Measurements from ENCODE around the gene RNLS.
"Not testable (repeated sequence)": the region's sequence is repeated elsewhere in the genome, so short reads cannot be mapped to it uniquely, and the experiment has no call there.

RNLS gene

DNA sequence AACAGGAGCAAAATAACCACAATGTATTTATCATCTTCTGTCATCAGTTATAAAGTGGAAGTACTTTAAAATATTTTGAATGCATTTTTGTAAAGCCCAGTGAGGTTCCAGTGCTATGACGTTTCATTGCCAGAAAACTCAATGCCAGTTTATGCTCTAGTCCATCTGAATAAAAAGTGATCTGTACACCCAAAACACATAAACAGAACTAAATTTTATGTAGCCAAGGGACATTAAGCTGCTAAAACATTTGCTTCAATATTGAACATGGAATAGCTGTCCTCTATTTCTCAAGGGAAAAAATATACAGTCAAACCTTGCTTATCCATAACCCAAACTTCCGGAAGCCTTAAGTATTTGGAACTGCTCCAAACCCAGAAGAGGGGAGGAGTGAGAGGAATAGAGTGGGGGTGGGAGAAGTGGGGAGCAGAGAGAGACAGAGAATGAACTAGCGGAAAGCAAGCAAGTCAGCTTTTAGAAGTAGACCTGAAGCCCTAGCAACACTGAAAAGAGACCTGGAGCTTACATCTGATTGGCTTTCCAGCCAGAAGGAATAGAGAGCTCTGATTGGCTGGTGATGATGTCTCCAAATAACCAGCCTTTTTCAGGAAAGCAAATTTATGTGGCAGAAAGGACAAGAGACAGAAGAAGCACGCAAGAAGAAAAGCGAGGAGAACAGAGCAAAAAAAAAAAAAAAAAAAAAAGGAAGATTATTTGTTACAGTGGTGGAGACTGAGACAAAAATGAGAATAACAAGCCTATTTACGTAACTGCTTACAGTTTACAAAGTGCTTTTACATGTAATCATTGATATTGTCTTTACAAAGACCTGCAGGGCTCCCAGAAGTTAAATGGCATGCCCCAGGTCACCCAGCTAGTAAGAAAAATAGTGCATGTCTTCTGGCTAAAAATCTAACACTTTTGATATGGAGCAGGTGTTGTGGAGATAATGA, 196.0 kb downstream of the RNLS start:
- DNase-seq (ENCODE audit: low read depth): peak; percentile 98

DNA sequence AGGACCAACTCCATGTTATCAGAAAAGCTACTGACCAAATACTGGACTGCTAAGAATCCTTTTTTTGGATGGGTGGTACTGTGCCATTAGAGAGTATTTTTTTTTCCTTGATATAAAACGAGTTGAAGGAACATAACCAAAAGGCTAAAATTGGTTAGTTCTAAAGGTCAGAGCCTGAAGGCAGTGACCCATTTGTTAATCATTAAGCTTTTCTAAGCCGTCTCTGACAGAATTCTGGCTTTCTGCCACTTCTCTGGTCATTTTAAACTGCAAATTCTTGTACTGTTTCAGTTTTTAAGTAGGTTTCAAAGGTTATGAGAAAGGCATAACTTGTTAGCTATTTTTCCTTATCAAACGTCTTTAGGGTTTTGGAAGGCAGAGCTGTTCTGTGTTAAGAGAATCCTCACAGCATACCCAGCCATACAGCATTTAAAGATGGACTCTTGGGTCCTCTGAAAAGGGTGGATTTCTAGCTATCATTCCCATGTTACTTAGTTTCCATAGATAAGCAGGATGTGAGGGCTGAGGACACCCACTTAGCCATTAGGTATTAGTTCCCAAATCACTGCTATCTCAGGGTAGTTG, 196.8 kb downstream of the RNLS start:
- peak; percentile 65 for DNase-seq (ENCODE audit: low read depth)

DNA sequence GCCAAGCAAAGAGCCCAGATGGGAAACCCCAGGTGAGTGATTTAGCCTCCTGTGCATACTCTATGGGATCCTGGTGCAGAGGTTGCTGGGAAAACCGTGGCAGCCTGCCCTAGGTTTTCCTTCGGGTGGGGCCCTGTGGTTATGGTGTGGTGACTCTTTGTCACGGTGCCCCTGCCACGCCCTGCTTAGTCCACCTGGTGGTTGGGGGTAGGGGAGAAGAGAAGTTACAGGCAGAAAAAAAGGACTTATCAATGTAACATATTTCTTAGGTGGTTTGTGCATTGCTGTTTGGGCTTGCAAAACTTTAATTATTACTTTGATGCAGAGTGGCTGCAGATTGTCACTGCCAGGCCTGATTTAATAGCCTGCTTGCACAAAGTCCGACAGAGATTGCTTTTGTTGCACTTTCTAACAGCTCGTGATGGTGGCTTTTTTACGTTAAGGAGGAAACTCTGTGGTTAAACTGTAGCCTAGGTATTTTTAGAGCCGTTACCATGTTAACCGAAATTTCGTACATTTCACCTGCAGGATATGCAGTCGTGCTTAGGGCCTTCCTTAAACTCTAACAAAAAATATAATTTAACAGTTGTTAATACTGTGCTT, 197.4 kb downstream of the RNLS start:
- no peak for DNase-seq (ENCODE audit: low read depth)

DNA sequence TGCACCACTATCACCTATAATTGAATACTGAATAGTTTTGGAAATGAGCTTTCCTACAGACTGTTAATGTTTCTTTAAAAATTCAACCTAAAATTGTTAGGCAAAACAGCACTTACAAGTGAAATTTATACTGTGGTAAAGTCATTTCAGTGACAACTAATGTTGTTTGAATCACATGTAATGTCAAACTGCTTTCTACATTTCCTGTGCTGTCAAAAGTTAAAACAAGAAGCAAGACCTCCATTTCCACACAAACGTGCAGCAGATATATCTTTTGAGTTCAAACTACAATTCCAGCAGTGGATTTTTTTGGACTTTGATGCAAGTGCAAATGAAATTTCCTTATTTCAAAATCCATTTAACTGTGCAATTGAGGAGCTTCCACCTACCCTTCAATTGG, 199.8 kb downstream of the RNLS start:
- no peak for DNase-seq (ENCODE audit: low read depth)

DNA sequence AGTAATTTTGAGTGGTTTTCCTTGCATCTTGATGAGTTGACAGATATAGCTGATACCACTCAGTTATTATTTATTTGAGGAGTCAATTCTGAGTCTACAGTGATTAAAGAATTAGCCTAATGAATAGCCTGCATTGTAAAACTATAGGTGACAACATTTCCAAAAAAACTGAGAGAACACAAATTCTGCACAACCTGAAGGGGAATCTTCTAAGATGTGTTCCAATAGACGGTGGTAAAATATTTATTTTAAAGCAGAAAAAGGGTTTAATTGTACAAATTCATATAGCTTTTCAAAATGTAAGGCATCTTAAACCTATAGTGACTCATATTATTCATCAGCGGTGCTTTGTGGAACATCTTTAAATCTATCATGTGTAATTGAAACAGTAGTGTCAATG, 200.4 kb downstream of the RNLS start:
- DNase-seq (ENCODE audit: low read depth): no peak

DNA sequence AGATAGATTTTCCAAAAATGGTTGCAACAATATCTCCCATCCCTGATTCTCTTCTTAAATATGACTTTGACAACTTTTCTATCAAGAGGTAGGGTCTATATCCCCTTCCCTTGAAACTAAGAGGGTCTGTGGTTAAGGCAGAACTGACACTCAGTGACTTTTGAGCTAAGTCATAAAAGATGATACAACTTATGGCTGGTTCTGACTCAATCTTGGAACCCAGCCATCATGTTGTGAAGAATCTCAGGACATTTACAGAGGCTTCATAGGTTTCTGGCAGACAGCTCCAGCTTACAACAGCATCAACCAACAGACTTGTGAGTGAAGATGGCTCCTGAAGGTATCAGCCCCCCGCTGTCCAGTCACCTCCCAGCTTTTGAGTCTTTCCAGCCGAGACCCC, 203.5 kb downstream of the RNLS start:
- peak; percentile 94 for DNase-seq (ENCODE audit: low read depth)

DNA sequence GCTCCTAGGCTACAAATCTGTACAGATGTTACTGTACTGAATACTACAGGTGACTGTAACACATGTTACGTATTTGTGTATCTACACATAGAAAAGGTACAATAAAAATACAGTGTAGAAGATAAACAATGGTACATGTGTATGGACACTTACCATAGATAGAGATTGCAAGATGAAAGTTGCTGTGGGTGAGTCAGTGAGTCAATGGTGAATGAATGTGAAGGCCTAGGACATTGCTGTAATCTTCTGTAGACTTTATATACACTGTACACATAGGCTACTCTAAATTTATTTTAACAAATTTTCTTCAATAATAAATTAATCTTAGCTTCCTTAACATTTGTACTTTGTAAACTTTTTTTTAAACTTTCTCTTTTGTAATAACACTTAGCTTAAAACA, 205.6 kb downstream of the RNLS start:
- DNase-seq (ENCODE audit: low read depth): peak; percentile 63

DNA sequence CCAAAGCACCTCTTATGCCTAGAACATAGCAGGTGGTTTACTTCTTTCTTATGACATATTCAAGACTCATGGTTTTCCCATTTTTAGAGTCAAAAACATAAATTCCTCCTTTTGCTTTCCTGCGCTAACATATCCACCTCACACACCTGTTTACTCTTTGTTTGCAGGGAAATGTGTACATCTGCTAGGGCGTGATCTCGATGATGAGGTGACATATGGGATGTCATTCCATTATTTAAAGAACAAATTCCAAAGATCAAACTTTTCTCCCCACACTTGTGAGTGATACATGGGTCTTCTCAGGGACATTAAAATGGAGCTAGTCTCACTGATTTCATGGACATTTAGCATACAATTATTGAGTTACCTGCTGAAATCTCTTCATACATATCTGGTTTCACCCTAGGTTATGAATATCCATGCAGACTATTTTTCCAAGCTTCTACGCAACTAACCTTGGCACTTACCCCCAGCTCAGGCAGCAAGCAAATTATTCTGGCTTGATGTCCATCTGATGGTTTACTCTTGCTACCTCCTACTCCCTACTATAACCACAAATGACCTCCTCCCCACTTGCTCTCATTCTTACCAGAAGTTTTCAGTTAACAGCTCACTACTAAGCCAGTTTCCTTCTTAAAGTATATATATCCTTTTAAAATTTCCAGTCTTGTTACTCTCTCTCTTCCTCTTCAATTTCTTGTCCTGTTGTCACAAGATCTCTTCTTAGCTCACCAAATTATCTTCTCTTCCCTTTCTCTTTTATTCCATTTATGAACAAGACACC, 208.5 kb downstream of the RNLS start:
- DNase-seq (ENCODE audit: low read depth): no peak

DNA sequence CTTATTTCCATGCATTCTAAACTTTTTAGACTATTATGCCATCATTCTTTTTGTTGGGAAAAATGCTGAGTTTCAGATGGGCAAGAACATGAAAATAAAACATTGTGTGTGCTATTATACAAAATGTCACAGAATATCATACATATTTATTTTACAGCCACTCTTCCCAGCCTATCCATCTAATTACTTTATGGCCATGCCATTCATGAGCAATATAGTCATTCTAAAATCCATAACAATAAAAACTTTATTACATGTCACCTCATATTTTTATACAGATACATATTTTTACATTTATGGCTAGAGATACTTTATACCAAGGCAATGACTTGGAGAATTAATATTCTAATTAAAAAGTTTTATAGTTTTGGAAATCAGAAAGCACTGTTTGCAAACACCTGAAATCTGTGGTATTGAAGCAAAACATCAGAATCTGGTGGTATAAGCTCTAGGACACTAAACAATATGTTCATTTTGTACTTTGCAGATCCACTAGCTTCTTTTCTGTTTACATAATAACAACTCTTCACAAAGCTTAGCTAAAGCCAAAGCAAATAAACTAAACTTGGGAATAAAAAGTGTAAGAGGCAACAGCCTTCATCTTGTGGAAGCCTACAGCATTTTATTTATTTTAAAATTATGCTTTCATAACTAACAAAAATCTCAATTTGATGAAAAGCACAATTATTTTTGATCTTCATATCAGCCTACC, 210.1 kb downstream of the RNLS start:
- no peak for DNase-seq (ENCODE audit: low read depth)

DNA sequence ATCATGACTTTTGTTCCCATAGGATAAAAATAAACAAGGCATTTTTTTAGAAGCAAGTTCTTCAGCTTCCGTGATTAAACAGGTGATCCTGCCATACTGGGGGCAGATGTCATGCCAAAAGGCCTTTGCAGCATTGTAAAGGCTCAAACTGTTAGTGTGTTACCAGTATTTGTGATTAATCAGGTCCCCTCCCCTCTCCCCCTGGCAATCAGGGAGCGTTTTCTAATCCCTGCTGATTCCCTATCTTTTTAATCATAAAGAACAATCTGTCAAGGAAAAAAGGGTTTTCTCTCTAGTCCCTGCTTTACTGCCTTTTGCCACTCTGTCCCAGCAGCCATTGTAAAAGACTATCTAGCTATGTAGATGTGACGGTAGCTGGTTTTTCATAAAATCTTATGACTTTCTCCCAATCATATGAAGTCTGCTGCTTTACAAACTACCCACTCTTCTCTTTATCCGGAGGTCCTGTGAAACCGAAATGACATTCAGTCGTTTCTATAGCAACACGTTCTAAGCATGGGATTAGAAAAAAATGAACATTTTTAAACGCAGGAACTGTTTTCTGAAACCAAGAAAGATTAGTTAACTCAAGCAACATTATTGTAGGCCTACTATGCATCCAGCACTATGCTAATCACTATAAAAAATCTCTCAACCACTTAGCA, 210.9 kb downstream of the RNLS start:
- DNase-seq (ENCODE audit: low read depth): no peak

DNA sequence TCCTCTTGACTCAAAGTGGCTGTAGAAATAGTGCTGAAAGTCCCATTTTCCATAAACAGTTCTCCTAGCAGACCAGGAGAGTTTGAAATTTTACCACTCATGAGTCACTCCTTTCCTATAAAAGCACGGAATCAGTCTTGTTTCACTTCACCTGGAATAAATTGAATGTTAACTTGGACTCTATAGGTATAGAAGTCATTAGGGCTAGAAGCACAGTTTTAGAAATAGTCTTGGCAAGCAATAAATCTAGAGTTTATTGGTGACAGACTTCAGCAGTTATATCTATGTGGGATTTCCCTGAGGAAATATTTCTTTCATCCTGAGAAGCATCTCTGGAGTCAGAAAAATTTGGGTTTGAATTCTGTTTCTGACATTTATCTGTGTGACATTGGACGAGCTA, 212.4 kb downstream of the RNLS start:
- DNase-seq (ENCODE audit: low read depth): no peak

DNA sequence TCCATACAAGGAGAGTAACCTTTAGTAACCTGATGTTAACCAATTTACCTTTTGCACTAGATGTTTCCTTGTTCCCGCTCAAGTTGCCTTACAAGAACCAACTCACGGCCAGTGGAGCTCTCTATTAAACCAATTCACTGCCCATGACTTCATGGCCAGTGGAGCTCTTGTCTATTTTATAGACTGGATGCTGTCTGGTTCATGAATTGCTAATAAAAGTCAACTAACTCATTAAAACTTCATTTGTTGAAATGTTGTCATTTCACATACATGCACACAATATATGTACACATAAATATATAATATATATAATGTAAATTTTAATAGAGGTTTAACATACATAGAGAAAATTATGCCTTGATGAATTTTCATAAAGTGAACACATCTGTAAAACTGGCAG, 216.3 kb downstream of the RNLS start:
- DNase-seq (ENCODE audit: low read depth): no peak

DNA sequence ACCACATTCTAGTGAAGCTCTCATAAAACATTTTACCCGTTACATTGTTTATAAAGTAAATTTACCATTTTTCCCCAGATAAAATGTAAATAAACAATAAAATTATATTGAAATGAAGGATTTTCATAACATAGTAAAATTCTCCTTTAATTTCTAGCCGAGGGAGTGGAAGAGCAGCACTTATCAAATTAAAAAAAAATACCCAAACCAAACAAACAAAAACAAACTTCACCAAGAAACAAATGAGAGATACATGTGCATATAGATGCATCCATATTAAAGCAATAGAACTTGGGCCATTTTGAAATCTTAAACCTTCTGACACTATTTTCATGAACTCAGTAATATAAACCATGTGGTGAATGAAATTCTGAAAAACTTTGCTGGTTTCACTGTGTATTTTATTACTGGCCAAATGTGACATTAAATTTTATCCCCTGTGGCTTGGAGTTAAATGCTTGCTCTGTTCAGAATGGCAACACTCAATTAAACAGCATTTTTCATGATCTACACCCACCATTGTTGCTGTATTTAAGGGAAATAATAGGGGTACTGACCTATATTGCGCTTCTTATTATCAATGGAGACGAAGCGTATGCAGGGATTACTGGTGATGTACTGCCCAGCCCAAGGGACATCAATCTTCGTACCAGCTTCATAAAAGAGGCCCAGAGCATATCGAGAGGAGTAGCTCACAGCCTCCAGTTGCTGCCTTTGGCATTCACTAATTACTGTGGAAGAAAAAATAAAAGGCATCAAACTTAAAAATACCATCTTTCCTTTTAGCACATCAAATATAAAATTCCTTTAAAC, 220.9 kb downstream of the RNLS start:
- DNase-seq (ENCODE audit: low read depth): no peak

DNA sequence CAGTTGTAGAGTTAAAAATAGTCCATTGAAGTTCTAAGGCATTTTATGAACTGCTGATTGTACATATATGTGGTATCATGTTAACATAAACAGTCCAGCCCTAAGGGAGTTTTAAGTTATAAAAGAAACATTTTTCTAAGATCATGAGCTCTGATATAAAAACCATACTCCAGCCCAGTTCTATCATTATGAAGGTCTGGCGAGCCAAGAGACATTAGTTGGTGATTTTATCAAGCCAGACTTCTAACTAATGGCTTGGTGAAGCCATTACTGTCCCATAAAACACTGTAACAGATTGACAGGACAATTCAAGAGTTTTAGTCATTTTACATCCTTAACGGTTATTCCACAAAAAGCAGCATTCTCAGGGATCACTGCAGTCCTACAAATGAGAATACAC, 221.6 kb downstream of the RNLS start:
- no peak for DNase-seq (ENCODE audit: low read depth)

DNA sequence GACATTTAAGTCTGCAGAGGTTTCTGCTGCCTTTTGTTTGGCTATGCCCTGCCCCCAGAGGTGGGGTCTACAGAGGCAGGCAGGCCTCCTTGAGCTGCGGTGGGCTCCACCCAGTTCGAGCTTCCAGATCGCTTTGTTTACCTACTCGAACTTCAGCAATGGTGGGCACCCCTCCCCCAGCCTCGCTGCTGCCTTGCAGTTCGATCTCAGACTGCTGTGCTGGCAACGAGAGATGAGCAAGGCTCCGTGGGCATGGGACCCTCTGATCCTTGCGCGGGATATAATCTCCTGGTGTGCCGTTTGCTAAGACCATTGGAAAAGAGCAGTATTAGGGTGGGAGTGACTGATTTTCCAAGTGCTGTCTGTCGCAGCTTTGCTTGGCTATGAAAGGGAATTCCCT, 227.4 kb downstream of the RNLS start:
- DNase-seq (ENCODE audit: low read depth): not testable (repeated sequence)

DNA sequence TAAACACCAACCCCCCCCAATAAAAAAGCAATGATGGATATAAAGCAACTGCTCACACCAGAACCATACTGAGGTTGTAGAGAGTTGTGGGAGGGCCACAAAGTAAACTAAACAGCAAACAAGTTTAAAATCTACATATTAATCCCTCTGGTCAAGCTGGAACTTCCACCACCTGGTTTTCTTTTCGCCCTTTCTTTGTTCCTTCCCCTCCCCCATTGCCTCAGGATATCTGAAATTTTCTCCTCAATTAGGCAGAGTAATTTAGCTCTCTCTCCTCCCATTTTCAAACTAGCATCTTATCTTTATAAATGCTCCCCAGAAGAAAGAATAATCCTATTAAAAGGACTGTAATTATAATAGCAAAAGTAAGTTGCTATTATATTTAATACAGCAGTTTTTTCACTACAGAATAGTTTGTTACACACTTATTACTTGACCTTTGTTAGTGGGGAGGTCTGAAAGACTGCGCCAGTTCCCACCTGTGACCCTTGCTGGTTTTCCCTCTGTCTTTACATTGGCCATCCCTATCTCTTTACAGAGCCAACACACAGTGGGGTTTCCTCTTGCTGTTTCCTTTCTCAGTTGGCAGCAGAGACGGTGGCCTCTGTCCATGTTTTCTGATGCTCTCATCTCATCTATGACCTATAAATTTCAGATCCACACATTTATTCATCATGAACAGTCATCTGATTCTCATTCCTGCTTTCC, 235.4 kb downstream of the RNLS start:
- DNase-seq (ENCODE audit: low read depth): no peak

DNA sequence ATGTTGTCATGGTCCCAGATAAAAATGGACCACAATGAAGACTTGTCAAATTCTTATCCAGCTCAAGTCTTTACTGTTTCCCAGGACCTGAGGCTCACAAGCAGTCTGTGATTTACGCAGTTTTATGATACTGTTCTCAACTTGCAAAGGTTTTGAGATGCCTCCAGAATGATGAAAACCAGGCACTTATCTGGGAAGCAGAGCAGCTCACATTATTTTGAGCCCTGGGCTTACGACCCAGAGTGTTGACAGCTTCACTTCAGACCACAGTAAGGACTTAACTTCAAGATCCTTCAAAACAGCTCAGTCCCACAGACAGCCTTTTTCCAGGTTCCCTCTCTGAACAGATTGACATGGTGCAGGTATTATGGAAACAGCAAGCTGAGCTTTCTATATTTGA, 236.1 kb downstream of the RNLS start:
- no peak for DNase-seq (ENCODE audit: low read depth)

DNA sequence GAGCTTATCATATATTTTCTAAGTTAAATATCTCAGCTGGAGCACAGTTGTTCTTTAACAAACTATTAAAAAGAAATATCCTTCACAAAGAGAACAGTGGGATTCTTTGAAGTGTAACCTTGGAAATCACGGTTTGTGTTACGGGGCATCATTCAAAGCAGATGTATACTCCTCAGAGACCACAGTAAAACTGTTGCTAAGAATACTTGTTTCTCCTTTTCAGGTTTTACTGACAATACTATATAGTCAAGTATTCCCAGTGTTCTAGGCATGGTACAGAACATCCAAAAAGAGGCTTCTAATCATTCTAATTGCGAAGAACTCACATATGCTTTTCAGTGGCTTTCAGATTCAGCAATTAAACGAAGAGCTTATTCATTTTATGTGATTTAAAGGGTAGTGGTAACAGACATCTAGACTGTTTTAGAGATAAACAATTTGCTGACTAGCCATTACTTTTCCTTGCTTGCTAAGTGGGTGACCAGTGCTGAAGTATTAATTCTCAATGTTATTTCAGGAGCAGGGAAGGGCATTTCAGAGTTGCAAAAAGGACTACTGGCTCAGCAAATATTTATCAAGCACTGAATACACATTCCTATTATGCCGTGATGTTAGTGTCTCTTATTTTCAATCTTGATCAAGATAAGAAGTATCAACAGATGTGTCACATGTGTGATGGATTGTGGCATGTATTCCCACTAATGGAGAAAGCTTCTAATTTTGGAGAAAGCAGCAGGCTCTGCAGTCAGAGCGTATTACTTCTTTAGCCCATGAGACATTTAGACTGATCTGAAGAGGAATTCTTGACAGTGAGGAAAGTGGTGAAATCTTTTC, 236.8 kb downstream of the RNLS start:
- DNase-seq (ENCODE audit: low read depth): no peak
